ENCODE results near the gene AGMAT. TPM values are rescaled to one million over a fixed set of nuclear protein-coding genes. Genes with fewer than 3 reads are reported as not detected.
A peak's percentile ranks its signal among the peaks of the same experiment; 100 is the strongest.

Gene AGMAT
- total RNA-seq, 4 donors from 2014 or later: 0.85 to 2.6 (median 2.0) TPM

DNA sequence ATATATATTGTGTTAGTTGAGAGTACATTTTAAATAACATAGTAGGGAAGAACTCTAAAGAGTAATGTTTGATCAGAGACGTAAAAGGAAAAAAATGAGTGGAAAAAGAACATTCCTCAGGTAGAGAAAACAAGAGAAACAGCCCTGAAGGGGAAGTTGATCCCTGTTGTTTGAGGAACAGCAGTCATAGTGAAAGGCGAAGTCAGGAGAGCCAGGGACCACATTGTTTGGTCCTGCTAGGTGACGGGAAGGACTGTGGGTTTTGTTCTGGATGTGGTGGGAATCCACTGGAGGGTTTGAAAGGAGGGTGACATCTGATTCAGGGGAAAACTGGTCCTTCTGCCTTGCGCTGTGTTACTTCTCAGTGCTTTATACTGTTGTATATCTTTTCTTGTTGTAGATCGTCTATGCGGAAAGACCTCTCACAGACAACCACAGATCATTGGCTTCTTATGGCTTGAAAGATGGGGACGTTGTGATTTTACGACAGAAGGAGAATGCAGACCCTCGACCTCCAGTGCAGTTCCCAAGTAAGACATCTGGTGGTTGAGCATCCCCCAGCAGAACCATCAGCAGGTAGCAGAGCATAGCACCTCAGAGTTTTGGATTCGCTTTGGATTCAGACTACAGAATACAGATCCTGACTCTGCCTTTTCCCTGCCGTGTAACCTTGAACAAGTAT, 41.6 kb upstream of the AGMAT start:
- TF ChIP-seq, protein P1, sequence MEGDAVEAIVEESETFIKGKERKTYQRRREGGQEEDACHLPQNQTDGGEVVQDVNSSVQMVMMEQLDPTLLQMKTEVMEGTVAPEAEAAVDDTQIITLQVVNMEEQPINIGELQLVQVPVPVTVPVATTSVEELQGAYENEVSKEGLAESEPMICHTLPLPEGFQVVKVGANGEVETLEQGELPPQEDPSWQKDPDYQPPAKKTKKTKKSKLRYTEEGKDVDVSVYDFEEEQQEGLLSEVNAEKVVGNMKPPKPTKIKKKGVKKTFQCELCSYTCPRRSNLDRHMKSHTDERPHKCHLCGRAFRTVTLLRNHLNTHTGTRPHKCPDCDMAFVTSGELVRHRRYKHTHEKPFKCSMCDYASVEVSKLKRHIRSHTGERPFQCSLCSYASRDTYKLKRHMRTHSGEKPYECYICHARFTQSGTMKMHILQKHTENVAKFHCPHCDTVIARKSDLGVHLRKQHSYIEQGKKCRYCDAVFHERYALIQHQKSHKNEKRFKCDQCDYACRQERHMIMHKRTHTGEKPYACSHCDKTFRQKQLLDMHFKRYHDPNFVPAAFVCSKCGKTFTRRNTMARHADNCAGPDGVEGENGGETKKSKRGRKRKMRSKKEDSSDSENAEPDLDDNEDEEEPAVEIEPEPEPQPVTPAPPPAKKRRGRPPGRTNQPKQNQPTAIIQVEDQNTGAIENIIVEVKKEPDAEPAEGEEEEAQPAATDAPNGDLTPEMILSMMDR (IDR thresholded peaks at IDR 0.05 in 4 of 5, conservative IDR thresholded peaks at IDR 0.05 in 1 of 5): no peak
- no peak for TF ChIP-seq POLR2A (IDR thresholded peaks at IDR 0.05)
- H3K27ac ChIP-seq: peak overlapping the region; percentile 93 to 98 (median 95)
- no peaks in the 10 kb centered on the region for H3K27me3 ChIP-seq
- DNase-seq (no peak), ATAC-seq (no peak)
- intact Hi-C loops (cut with DNase I; ENCODE audit: low total_unique reads): loop anchor here (10.0 kb wide), 1 partner anchor 208 kb away; no protein-coding TSS in a partner anchor
- no peaks in the 10 kb centered on the region for H3K9me3 ChIP-seq
- no peak overlapping the region for H3K4me3 ChIP-seq
- peaks cover 84 to 95% of the 10 kb centered on the region in 2 donors for H3K4me1 ChIP-seq
- in situ Hi-C loops (cut with MboI; ENCODE audit: low sequenced_read_pairs in 4 of 4): no loop called here
- peaks cover 0 to 4% of the 10 kb centered on the region in 2 donors for H3K36me3 ChIP-seq

DNA sequence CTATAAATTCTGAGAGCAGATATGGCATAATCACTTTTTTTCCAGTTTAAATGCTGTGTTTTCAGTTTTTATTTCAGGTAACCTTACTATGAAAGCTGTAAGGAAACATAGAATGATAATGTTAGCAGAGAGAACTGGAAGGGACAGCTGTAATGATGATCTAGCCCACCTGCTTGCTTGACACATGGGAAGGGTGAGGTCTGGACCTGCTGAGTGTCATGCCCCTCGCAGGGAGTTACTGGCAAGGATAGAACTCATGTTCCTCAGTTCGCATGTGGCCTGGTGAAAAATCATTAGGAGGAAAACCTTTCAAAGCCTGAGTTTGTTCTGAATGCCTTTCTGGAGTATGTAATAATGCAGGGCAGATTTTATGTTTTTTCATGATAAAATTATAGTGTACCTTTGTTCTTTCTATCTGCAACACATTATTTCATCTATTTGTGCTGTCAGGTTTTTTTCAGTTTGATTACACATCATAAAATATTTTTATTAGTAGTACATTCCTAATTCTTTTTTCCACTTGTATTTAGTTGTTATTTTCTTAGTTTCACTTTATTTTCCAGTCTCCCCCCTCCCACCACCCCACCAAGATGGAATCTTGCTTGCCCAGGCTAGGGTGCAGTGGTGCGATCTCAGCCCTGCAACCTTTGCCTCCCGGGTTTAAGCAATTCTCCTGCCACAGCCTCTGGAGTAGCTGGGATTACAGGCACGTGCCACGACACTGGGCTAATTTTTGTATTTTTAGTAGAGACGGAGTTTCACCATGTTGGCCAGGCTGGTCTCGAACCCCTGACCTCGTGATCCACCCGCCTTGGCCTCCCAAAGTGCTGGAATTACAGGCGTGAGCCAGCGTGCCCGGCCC, 40.4 kb upstream of the AGMAT start:
- ATAC-seq (no peak), DNase-seq (peak in 1 of 2 donors; percentile 31)
- TF ChIP-seq, protein P1 (IDR thresholded peaks at IDR 0.05 in 4 of 5, conservative IDR thresholded peaks at IDR 0.05 in 1 of 5): no peak
- peak; percentile 32 to 41 for TF ChIP-seq POLR2A (IDR thresholded peaks at IDR 0.05)
- peaks cover 84 to 97% of the 10 kb centered on the region in 2 donors for H3K4me1 ChIP-seq
- in situ Hi-C loops (cut with MboI; ENCODE audit: low sequenced_read_pairs in 4 of 4): no loop called here
- H3K27me3 ChIP-seq: no peaks in the 10 kb centered on the region
- intact Hi-C loops (cut with DNase I; ENCODE audit: low total_unique reads): loop anchor here (10.0 kb wide), 1 partner anchor 210 kb away; no protein-coding TSS in a partner anchor
- no peaks in the 10 kb centered on the region for H3K9me3 ChIP-seq
- H3K4me3 ChIP-seq: no peak overlapping the region
- H3K36me3 ChIP-seq: no peaks in the 10 kb centered on the region
- peak overlapping the region; percentile 93 to 98 (median 95) for H3K27ac ChIP-seq

DNA sequence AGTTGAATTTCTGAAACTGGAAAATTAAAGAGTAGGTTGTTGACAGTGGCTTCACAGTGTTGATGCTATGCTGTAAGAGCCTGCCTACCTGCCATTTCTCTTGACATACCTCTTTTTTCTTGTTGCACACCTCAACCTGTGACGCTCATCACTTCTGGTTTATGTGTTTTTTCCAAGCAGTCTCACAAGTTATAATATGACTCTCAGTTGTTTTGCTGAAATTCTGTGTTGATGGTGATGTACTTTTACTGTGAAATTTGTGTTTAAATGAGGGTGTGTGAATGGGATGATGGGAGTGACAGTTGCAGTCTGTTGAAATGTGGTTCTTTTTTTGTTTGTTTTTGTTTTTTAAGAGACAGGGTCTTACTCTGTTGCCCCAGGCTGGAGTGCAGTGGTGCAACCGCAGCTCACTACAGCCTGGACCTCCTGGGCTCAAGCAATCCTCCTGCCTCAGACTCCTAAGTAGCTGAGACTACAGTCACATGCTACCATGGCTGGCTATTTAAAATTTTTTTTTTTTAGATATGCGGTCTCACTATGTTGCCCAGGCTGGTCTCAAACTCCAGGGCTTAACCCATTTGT, 39.4 kb upstream of the AGMAT start:
- Histone ChIP-seq H3K27ac (peak overlapping the region; percentile 93 to 98 (median 95)), H3K36me3 (no peaks in the 10 kb centered on the region), H3K4me1 (peaks cover 88 to 94% of the 10 kb centered on the region in 2 donors), H3K27me3 (no peaks in the 10 kb centered on the region), H3K9me3 (no peaks in the 10 kb centered on the region), H3K4me3 (no peak overlapping the region)
- in situ Hi-C loops (cut with MboI; ENCODE audit: low sequenced_read_pairs in 4 of 4) (no loop called here), intact Hi-C loops (cut with DNase I; ENCODE audit: low total_unique reads) (loop anchor here (10.0 kb wide), 1 partner anchor 211 kb away; no protein-coding TSS in a partner anchor)
- no peak for ATAC-seq
- TF ChIP-seq POLR2A (IDR thresholded peaks at IDR 0.05): no peak
- TF ChIP-seq, protein P1 (IDR thresholded peaks at IDR 0.05 in 4 of 5, conservative IDR thresholded peaks at IDR 0.05 in 1 of 5): no peak
- no peak for DNase-seq

DNA sequence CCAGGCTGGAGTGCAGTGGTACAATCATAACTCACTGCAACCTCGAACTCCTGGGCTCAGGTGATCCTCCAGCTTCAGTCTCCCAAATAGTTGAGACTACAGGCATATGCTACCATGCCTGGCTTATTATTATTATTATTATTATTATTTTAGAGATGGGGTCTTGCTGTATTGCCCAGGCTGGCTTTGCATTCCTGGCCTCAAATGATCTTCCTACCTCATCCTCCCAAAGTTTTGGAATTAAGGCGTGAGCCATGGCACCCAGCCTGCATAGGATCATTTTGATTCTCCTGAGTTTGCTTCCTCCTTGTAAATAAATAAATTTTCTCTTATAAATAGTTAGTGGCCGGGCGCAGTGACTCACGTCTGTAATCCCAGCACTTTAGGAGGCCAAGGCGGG, 38.6 kb upstream of the AGMAT start:
- TF ChIP-seq POLR2A (IDR thresholded peaks at IDR 0.05): no peak
- TF ChIP-seq, protein P1 (IDR thresholded peaks at IDR 0.05 in 4 of 5, conservative IDR thresholded peaks at IDR 0.05 in 1 of 5): no peak
- ATAC-seq: no peak
- Histone ChIP-seq H3K4me3 (no peak overlapping the region), H3K27ac (peak overlapping the region; percentile 93 to 98 (median 95)), H3K4me1 (peaks cover 91% of the 10 kb centered on the region in 2 donors), H3K9me3 (no peaks in the 10 kb centered on the region), H3K36me3 (no peaks in the 10 kb centered on the region), H3K27me3 (no peaks in the 10 kb centered on the region)
- in situ Hi-C loops (cut with MboI; ENCODE audit: low sequenced_read_pairs in 4 of 4) (no loop called here), intact Hi-C loops (cut with DNase I; ENCODE audit: low total_unique reads) (loop anchor here (10.0 kb wide), 1 partner anchor 211 kb away; no protein-coding TSS in a partner anchor)
- DNase-seq: no peak
